ENCODE measurements around the gene PRTG.
"Not testable (repeated sequence)": the region's sequence is repeated elsewhere in the genome, so short reads cannot be mapped to it uniquely, and the experiment has no call there.

The PRTG gene

GRCh38 chr15:55700876-55701275 lies 42.1 kb downstream of the PRTG start:
- DNase-seq (ENCODE audit: low spot score), result no peak

- DNase-seq (ENCODE audit: low spot score), result no peak
These were observed 44.3 kb downstream of the PRTG start for GRCh38 chr15:55698653-55699052.

- DNase-seq (ENCODE audit: low spot score), result no peak
These were observed 46.7 kb downstream of the PRTG start for GRCh38 chr15:55696221-55696620.

- DNase-seq (ENCODE audit: low spot score), result no peak
These were observed 47.5 kb downstream of the PRTG start for GRCh38 chr15:55695432-55695831.

GRCh38 chr15:55694652-55695150 lies 48.3 kb downstream of the PRTG start:
- no peak for DNase-seq (ENCODE audit: low spot score)

- DNase-seq (ENCODE audit: low spot score), result not testable (repeated sequence)
These were observed 49.8 kb downstream of the PRTG start for GRCh38 chr15:55693116-55693515.

- no peak for DNase-seq (ENCODE audit: low spot score)
These were observed 55.2 kb downstream of the PRTG start for GRCh38 chr15:55687792-55688191.

GRCh38 chr15:55685286-55685685 lies 57.7 kb downstream of the PRTG start:
- DNase-seq (ENCODE audit: low spot score), result no peak

GRCh38 chr15:55683376-55683775 lies 59.6 kb downstream of the PRTG start:
- DNase-seq (ENCODE audit: low spot score), result no peak

GRCh38 chr15:55681631-55682030 lies 61.3 kb downstream of the PRTG start:
- DNase-seq (ENCODE audit: low spot score), result no peak

- DNase-seq (ENCODE audit: low spot score), result no peak
These were observed 66.4 kb downstream of the PRTG start for GRCh38 chr15:55676507-55676906.

- no peak for DNase-seq (ENCODE audit: low spot score)
These were observed 69.7 kb downstream of the PRTG start for GRCh38 chr15:55673287-55673686.

GRCh38 chr15:55669270-55669669 lies 73.7 kb downstream of the PRTG start:
- DNase-seq (ENCODE audit: low spot score), result peak; percentile 5

- no peak for DNase-seq (ENCODE audit: low spot score)
These were observed 77.2 kb downstream of the PRTG start for GRCh38 chr15:55665605-55666227.

- DNase-seq (ENCODE audit: low spot score), result no peak
These were observed 81.5 kb downstream of the PRTG start for GRCh38 chr15:55661428-55661827.

GRCh38 chr15:55660153-55660552 lies 82.8 kb downstream of the PRTG start:
- no peak for DNase-seq (ENCODE audit: low spot score)

- no peak for DNase-seq (ENCODE audit: low spot score)
These were observed 83.5 kb downstream of the PRTG start for GRCh38 chr15:55659481-55659880.

GRCh38 chr15:55658886-55659285 lies 84.1 kb downstream of the PRTG start:
- DNase-seq (ENCODE audit: low spot score), result no peak

GRCh38 chr15:55654561-55655031 lies 88.4 kb downstream of the PRTG start:
- DNase-seq (ENCODE audit: low spot score), result no peak

- no peak for DNase-seq (ENCODE audit: low spot score)
These were observed 90.0 kb downstream of the PRTG start for GRCh38 chr15:55652909-55653495.

- DNase-seq (ENCODE audit: low spot score), result no peak
These were observed 90.6 kb downstream of the PRTG start for GRCh38 chr15:55652359-55652758.

- no peak for DNase-seq (ENCODE audit: low spot score)
These were observed 93.9 kb downstream of the PRTG start for GRCh38 chr15:55649058-55649423.

GRCh38 chr15:55638764-55639163 lies 104.2 kb downstream of the PRTG start:
- DNase-seq (ENCODE audit: low spot score), result no peak

- no peak for DNase-seq (ENCODE audit: low spot score)
These were observed 105.9 kb downstream of the PRTG start for GRCh38 chr15:55637086-55637485.

Data from pons (tissue), 1 donor.